Hair follicular keratinocyte (primary cell): ENCODE results near the gene TUSC1. TPM values are rescaled to one million over a fixed set of nuclear protein-coding genes. Genes with fewer than 3 reads are reported as not detected.

Experiments used
- total RNA-seq: library from RNA; depleted of rRNA; stranded (reverse); fragments of >200 nt; gene quantifications from 2 replicates; pipeline ENCODE4 v1.2.3, GENCODE V29; 2015

The TUSC1 gene
- total RNA-seq = 20.3 and 29.2 TPM in 2 replicates

GRCh38 chr9:25678147-25678666 is at the start of gene TUSC1:
TUSC1 (minus strand) TSS chr9:25678444; CDS start chr9:25678312, 132 bp downstream.

